Adrenal gland (tissue), 12 donors: ENCODE measurements around the gene MMP13. TPM values are rescaled to one million over a fixed set of nuclear protein-coding genes. Genes with fewer than 3 reads are reported as not detected.
"Not testable (repeated sequence)": the region's sequence is repeated elsewhere in the genome, so short reads cannot be mapped to it uniquely, and the experiment has no call there.

ENCODE experiments used
- DNase-seq, 7 donors: peaks; one replicate each; pipeline ENCODE4 v3.0.0-alpha.2; 2019 to 2020
- H3K27ac ChIP-seq, 5 donors: fragments of 200-600 bp; sonication (generic) in 4 of 5; 1 replicate in 3 of 5; 2 replicates in 2 of 5; pipeline versions ENCODE4 v1.5.1 to v1.8.0; 2016 to 2020; ENCODE audit warnings: mild to moderate bottlenecking in 1 of 5
- H3K27me3 ChIP-seq: fragments of 200-600 bp; 2 replicates; pipeline ENCODE4 v1.8.0; 2021
- H3K36me3 ChIP-seq, 2 donors: fragments of 200-600 bp; replicated peaks in 1 of 2; 1 replicate in 1 of 2; 2 replicates in 1 of 2; pipeline versions ENCODE4 v1.5.1 to v1.8.0; 2018 to 2022
- H3K4me1 ChIP-seq, 2 donors: fragments of 200-600 bp; replicated peaks in 1 of 2; 1 replicate in 1 of 2; 2 replicates in 1 of 2; pipeline versions ENCODE4 v1.5.1 to v1.8.0; 2018 to 2021
- H3K4me3 ChIP-seq, 4 donors: fragments of 200-600 bp; sonication (generic) in 3 of 4; one replicate each; pipeline ENCODE4 v1.5.1; 2016 to 2018
- H3K9me3 ChIP-seq, 3 donors: fragments of 200-600 bp; sonication (generic) in 1 of 3; replicated peaks in 1 of 3; 1 replicate in 2 of 3; 2 replicates in 1 of 3; pipeline versions ENCODE4 v1.5.1 to v1.8.0; 2016 to 2021
- POLR2A ChIP-seq, 2 donors: fragments of 450-650 bp; IDR thresholded peaks; one replicate each; pipeline ENCODE4 v1.6.1; 2017; ENCODE audit warnings: antibody characterized with exemption in 2 of 2, mild to moderate bottlenecking in 2 of 2, moderate library complexity in 1 of 2
- WGBS, 4 donors: extraction: QIAGEN DNeasy Blood & Tissue Kit in 2 of 4; methylation state at CpG; one replicate each; pipeline versions ENCODE4 v1.1.5 to v1.1.7; 2013 to 2017; 5-methylcytosine and 5-hydroxymethylcytosine counted together
- intact Hi-C, 2 donors: fragments of 100-400 bp; cut with DNase I; formaldehyde crosslinking; loops; one replicate each; pipeline versions ENCODE4 v1.14.1 to v1.15.0; 2022 to 2023
- polyA plus RNA-seq, 3 donors: library from polyadenylated mRNA; stranded (reverse); fragments of 200-250 nt in 2 of 3; fragments of 350-450 nt in 1 of 3; fragmentation: Illumina TruSeq in 1 of 3; extraction: RNeasy Lipid Tissue Mini Kit (QIAGEN cat#74804) in 1 of 3; gene quantifications; one replicate each; pipeline ENCODE4 v1.2.3, GENCODE V29; 2013 to 2014
- total RNA-seq, 9 donors: library from RNA; depleted of rRNA in 4 of 9; stranded (reverse); fragments of >200 nt in 4 of 9; fragments of 120-200 nt in 1 of 9; fragmentation: NEBNext Ultra II Directional in 1 of 9; extraction: Animal tissue kit (Norgen Biotek cat#: 25700) in 1 of 9; gene quantifications; one replicate each; pipeline versions ENCODE4 v1.1.0 to v1.2.4, GENCODE V29; 2013 to 2023
- TF ChIP-seq, protein P1 (sequence below), 6 experiments: fragments of 450-650 bp in 4 of 6; fragments of 200-600 bp in 2 of 6; sonication (generic) in 1 of 6; IDR thresholded peaks; 1 replicate in 5 of 6; 2 replicates in 1 of 6; pipeline versions ENCODE4 v1.5.1 to v1.8.0; 2016 to 2021; ENCODE audit warnings: antibody characterized with exemption in 6 of 6, mild to moderate bottlenecking in 2 of 6, moderate library complexity in 1 of 6
- donor health status: healthy with polysubstance abuse.
- donor health status: Bipolar disorder and iron deficiency.
- donor health status: DM: yes; HTN: yes; CAD: no.
- donor health status: DM: no; HTN: no; CAD: no.
- donor health status: DM: no; HTN: no; CAD: no.
- donor health status: DM: yes; HTN: yes; CAD: no.

The MMP13 gene
- total and polyA plus RNA-seq, 12 donors = not detected

DNA sequence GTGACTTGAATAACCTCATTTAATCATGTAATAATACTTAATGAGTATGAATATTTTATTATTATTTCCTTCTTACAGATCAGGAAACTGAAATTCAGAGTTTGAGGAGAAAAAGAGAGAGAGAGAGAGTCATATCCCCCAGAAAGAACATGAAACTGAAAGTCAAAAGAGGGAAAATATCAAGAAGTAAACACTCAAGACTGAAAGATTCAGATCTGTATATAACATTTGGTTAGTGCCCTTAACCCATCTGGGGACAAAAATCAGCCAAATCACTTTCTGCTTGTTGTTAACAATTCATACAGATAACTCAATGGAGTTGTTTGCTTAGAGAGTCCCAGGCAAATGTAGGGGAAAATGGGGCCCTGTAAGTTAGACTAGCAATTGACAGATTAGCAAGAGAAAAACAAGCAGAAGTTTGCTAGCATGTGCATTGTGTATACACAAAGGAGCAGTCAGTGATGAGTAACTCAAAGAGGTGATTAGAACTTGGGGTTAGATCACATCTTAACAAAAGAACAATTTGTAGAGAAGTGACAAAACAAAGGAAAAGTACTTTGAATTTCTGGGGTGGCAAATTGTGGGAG is 25.9 kb upstream of the MMP13 start:
- Histone ChIP-seq H3K9me3 (no peaks in the 10 kb centered on the region), H3K4me3 (no peak overlapping the region), H3K4me1 (no peaks in the 10 kb centered on the region), H3K27ac (no peak overlapping the region), H3K36me3 (no peaks in the 10 kb centered on the region), H3K27me3 (no peaks in the 10 kb centered on the region)
- intact Hi-C loops = no loop called here
- DNase-seq = no peak
- TF ChIP-seq, protein P1, sequence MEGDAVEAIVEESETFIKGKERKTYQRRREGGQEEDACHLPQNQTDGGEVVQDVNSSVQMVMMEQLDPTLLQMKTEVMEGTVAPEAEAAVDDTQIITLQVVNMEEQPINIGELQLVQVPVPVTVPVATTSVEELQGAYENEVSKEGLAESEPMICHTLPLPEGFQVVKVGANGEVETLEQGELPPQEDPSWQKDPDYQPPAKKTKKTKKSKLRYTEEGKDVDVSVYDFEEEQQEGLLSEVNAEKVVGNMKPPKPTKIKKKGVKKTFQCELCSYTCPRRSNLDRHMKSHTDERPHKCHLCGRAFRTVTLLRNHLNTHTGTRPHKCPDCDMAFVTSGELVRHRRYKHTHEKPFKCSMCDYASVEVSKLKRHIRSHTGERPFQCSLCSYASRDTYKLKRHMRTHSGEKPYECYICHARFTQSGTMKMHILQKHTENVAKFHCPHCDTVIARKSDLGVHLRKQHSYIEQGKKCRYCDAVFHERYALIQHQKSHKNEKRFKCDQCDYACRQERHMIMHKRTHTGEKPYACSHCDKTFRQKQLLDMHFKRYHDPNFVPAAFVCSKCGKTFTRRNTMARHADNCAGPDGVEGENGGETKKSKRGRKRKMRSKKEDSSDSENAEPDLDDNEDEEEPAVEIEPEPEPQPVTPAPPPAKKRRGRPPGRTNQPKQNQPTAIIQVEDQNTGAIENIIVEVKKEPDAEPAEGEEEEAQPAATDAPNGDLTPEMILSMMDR (IDR thresholded peaks at IDR 0.05) = no peak
- TF ChIP-seq POLR2A (IDR thresholded peaks at IDR 0.05) = no peak

DNA sequence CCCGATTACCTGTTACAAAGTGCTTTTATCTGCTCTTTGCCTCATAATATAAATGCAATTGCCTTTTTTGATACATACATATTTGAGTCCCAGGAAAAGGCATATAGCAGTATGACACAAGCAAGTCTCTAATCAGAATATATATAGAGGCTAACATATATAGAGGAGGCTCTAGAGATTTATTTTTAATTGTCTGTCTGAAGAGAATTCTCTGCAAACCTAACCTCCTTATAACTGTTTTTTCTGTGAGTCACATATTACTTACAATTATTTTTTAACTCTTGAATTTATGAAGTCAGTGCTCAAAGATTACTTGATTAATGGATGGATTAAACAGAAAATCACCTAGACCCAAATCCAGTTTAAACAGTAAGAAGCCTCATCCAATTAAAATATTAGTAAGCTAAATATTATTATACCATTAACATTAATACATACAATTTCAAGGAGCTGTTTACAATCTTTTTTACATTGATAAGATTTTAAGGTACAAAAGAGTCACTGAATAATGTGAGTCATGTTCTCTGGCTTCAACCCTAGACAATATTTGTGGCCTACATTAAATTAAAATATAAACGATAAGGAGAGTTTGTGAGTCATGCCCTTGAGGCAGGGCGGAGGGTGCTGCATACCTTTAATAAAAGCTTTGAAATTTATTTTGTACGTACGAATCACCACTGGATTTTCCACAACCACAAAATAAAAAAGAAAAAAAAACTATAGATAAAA is 19.2 kb upstream of the MMP13 start:
- intact Hi-C loops = no loop called here

DNA sequence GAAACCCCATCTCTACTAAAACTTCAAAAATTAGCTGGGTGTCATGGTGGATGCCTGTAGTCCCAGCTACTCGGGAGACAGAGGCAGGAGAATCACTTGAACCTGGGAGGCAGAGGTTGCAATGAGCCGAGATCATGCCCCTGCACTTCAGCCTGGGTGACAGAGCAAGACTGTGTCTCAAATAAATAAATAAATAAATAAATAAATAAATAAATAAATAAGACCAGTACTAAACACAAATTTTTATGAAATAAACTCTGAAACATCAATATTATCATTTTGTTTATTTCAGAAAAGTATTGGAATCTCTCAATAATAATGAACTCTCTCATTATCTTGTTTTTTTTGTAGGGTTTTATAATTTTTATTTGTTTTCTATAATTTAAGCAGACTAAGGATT is 18.2 kb upstream of the MMP13 start:
- H3K36me3 ChIP-seq, intact Hi-C loops, H3K27ac ChIP-seq, H3K4me3 ChIP-seq, H3K9me3 ChIP-seq, H3K27me3 ChIP-seq, H3K4me1 ChIP-seq, DNase-seq: not testable (repeated sequence)
- WGBS, 4 donors = 84 to 96% (median 91%) methylated on average over 2 of the region's 2 CpGs

More for the DNA sequence above, 19.2 kb upstream of the MMP13 start:
- Histone ChIP-seq H3K4me3 (no peak overlapping the region), H3K36me3 (no peaks in the 10 kb centered on the region), H3K9me3 (no peaks in the 10 kb centered on the region), H3K27me3 (no peaks in the 10 kb centered on the region), H3K27ac (no peak overlapping the region), H3K4me1 (peaks cover 0 to 8% of the 10 kb centered on the region in 2 donors)
- no peak for TF ChIP-seq POLR2A (IDR thresholded peaks at IDR 0.05)
- TF ChIP-seq, protein P1 (IDR thresholded peaks at IDR 0.05) = no peak
- WGBS, 4 donors = 46 to 64% (median 55%) methylated on average over 5 of the region's 5 CpGs
- peak in 4 of 7 donors; percentile 17 to 51 (median 44) for DNase-seq

DNA sequence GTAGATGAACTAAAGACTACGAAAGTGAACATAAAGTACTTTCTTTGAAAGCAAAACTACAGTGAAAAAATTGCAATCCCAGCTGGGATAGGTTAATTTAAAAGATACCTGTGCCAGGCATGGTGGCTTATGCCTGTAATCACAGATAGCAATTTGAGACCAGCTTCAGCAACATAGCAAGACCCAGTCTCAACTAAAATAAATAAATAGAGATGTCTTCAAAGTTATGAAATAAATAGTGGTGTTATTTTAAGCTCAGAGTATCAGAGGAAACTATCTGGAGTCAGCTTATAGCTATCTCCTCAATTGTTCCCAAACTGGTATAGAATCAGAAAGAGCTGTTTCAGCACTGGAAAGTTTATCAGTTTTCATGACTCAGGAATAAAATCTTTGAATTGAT is 17.3 kb upstream of the MMP13 start:
- Histone ChIP-seq H3K27me3 (no peaks in the 10 kb centered on the region), H3K36me3 (no peaks in the 10 kb centered on the region), H3K4me1 (peaks cover 0 to 8% of the 10 kb centered on the region in 2 donors), H3K4me3 (no peak overlapping the region), H3K27ac (no peak overlapping the region), H3K9me3 (no peaks in the 10 kb centered on the region)
- DNase-seq = no peak
- WGBS, 4 donors = 77 to 93% (median 83%) methylated on average over 1 of the region's 1 CpG
- intact Hi-C loops = no loop called here
- TF ChIP-seq POLR2A (IDR thresholded peaks at IDR 0.05) = no peak
- TF ChIP-seq, protein P1 (IDR thresholded peaks at IDR 0.05) = no peak

DNA sequence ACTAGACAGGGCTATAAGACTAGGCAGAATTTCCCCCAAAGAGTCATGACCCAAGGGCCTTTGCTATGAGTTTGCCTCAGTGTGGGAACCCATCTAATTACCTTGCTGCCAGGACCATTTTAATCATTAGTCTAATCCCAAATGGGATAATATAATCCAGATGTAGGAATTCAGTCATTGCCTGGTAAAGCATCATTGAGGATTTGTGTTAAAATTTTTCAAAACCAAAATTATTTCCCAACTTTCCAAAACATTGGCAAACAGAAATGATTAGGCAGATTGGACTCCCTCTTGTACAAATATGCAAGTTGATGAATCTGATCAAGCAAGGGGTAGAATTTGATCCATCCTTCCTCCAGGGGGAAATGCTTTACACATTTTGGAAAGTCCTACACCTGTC is 16.2 kb upstream of the MMP13 start:
- no peak for DNase-seq
- peaks cover 0 to 8% of the 10 kb centered on the region in 2 donors for H3K4me1 ChIP-seq
- H3K9me3 ChIP-seq = no peaks in the 10 kb centered on the region
- intact Hi-C loops = no loop called here
- H3K27me3 ChIP-seq = no peaks in the 10 kb centered on the region
- no peak for TF ChIP-seq POLR2A (IDR thresholded peaks at IDR 0.05)
- TF ChIP-seq, protein P1 (IDR thresholded peaks at IDR 0.05) = no peak
- no peak overlapping the region for H3K27ac ChIP-seq
- H3K36me3 ChIP-seq = no peaks in the 10 kb centered on the region
- no peak overlapping the region for H3K4me3 ChIP-seq
